ENCODE results near the gene GNG2.
A peak's percentile ranks its signal among the peaks of the same experiment; 100 is the strongest.

GNG2 gene

DNA sequence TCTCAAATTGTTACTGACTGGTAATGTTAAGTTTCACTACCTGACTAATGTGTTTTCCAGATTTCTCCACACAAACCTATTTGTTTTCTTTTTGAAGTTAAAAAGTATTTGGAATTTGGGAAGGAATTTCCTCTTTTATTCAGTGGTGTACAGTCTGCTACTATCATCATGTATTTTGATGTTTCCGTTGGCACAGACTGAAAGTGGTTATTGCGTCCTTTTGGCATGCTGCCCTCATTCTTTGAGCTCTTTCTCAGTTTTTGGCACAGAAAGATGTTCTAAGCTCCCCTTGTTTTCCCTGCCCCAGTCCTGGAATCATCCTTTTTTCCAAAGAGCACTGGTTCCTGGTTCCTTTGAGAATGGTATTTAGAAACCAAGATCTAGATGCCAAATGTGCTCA lies 97.5 kb downstream of the GNG2 start:
- TF ChIP-seq, protein P1, sequence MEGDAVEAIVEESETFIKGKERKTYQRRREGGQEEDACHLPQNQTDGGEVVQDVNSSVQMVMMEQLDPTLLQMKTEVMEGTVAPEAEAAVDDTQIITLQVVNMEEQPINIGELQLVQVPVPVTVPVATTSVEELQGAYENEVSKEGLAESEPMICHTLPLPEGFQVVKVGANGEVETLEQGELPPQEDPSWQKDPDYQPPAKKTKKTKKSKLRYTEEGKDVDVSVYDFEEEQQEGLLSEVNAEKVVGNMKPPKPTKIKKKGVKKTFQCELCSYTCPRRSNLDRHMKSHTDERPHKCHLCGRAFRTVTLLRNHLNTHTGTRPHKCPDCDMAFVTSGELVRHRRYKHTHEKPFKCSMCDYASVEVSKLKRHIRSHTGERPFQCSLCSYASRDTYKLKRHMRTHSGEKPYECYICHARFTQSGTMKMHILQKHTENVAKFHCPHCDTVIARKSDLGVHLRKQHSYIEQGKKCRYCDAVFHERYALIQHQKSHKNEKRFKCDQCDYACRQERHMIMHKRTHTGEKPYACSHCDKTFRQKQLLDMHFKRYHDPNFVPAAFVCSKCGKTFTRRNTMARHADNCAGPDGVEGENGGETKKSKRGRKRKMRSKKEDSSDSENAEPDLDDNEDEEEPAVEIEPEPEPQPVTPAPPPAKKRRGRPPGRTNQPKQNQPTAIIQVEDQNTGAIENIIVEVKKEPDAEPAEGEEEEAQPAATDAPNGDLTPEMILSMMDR (IDR thresholded peaks at IDR 0.05; ENCODE audit: low read depth, low read length): no peak
- peak; percentile 87 to 90 for DNase-seq (ENCODE audit: low read depth in 2 of 2)
- H3K4me3 ChIP-seq (replicated peaks in 1 of 2; ENCODE audit: low read depth in 2 of 2, low read length in 2 of 2): no peak overlapping the region

DNA sequence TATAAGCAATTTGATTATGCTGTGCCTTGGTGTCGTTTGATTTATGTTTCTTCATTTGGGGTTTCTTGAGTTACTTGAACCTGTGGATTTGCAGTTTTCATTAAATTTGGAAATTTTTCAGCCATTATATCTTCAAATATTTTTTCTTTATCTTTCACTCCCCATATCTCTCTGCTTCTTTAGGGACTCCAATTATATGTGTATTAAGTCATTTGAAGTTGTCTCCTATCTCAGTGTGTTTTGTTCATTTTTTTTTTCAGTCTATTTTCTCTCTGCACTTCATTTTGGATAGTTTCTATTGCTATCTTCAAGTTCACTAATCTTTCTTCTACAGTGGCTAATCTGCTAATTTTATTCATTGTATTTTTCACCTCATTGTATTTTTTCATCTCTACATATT lies 99.5 kb downstream of the GNG2 start:
- no peak for DNase-seq (ENCODE audit: low read depth in 2 of 2)
- TF ChIP-seq, protein P1 (IDR thresholded peaks at IDR 0.05; ENCODE audit: low read depth, low read length): no peak
- no peak overlapping the region for H3K4me3 ChIP-seq (replicated peaks in 1 of 2; ENCODE audit: low read depth in 2 of 2, low read length in 2 of 2)

DNA sequence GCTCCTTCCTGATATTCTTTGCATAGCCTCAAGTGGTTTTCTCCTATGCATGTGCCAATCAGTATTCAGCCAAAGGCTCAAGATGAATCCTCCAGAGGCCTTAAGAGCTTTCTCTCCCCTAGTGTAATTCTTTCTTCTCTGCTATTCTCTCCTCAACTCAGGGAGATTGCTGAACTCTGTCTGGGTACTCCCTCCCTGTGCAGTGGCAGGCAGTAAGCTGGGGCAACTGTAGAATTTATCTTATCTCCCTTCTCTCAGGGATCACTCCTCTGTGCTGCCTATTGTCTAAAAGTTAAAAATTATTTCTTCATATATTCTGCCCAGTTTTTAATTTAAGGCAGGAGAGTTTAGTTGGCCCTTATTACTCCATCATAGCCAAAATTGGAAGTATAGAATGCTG lies 100.5 kb downstream of the GNG2 start:
- TF ChIP-seq, protein P1 (IDR thresholded peaks at IDR 0.05; ENCODE audit: low read depth, low read length): no peak
- no peak for DNase-seq (ENCODE audit: low read depth in 2 of 2)
- no peak overlapping the region for H3K4me3 ChIP-seq (replicated peaks in 1 of 2; ENCODE audit: low read depth in 2 of 2, low read length in 2 of 2)

DNA sequence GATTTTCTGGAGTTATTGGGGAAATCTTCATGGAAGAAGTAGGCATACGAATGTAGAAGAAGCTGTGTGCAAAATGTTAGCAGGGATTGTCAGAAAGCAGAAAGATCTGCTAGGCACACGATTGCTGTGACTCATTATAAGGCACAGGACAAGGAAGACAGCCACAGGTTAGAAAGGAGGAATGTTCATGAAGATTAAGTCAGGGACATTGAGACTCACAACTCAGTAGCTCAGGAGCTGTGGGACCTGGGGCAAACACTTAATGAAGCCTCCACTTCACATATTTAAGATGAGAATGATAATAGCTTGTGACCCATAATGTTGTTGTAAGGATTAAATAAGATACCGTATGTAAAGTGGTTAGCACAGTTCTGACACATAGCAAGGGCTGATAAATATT lies 102.3 kb downstream of the GNG2 start:
- TF ChIP-seq, protein P1 (IDR thresholded peaks at IDR 0.05; ENCODE audit: low read depth, low read length): no peak
- DNase-seq (ENCODE audit: low read depth in 2 of 2): peak; percentile 10 to 35
- no peak overlapping the region for H3K4me3 ChIP-seq (replicated peaks in 1 of 2; ENCODE audit: low read depth in 2 of 2, low read length in 2 of 2)

DNA sequence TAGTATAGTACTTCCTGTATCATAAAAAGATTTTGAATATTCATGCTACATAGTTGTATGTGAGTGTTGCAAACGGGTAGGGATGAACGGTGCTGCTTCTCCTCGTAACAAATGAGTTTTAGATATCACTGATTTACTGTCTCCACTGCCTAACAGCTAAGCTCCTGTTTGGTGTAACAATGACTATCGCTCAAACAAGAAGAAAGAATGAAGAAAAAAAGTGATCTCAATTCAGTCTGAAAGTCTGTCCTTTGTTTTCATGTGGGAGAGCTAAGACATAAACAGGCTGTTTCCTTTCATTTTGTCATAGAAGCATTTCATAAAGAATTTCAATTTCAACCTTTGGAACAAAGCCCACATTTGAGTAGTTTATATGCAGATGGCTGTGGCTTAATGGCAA lies 102.9 kb downstream of the GNG2 start:
- TF ChIP-seq, protein P1 (IDR thresholded peaks at IDR 0.05; ENCODE audit: low read depth, low read length): no peak
- DNase-seq (ENCODE audit: low read depth in 2 of 2): peak; percentile 57 to 75
- peak overlapping the region in 1 of 2 donors; percentile 35 for H3K4me3 ChIP-seq (replicated peaks in 1 of 2; ENCODE audit: low read depth in 2 of 2, low read length in 2 of 2)

DNA sequence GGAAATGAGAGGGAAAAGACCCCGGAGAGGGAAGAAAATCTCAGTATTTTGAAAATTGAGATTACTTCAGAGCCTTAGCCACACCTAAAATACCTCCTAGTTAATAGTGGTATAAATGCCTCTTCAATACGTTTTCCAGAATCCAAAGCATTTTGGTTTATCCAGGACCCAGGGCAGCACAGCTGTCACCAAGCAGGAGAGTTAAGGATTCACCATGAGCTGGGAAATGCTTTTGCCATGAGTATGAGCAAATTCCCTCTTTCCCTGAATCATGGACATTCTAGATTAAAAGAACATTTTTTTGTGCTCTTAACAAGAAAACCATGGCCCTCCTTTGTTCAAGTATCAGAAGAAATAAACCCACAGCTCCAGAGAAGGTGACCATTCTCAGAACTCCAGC lies 107.1 kb downstream of the GNG2 start:
- TF ChIP-seq, protein P1 (IDR thresholded peaks at IDR 0.05; ENCODE audit: low read depth, low read length): no peak
- H3K4me3 ChIP-seq (replicated peaks in 1 of 2; ENCODE audit: low read depth in 2 of 2, low read length in 2 of 2): no peak overlapping the region
- DNase-seq (ENCODE audit: low read depth in 2 of 2): no peak

DNA sequence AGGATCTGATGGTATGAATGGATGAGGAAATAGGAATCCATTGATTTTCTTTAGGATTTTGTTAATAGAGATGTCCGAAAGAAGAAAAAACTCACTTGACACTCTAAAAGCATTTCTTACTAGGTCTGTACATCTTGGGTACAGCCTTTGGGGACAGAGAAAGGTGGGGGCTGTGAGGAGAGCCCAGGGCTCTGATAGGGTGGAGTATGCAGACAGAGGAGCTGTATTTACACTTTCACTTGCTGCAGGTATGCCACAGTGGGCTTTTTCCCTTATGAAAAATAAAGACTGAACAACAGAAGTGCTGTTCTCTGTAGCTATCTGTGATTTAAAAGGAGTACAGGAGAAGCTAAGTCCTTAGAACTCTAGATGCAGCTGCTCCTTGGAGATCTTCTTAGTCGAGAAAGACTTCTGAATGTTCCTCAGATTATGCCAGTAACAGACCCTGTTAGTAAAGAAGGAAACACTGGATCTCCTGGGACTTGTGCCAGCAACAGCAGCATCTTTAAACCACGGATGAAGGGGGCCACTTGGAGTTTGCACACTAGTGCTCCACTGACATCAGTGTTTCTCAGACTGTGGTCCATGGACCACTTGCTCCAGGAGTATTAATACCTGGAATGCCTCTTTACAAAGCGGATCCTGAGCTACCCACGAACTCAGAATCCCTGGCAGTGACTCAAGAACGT lies 109.6 kb downstream of the GNG2 start:
- no peak for DNase-seq (ENCODE audit: low read depth in 2 of 2)
- H3K4me3 ChIP-seq (replicated peaks in 1 of 2; ENCODE audit: low read depth in 2 of 2, low read length in 2 of 2): no peak overlapping the region
- TF ChIP-seq, protein P1 (IDR thresholded peaks at IDR 0.05; ENCODE audit: low read depth, low read length): no peak

Measured in cardiac fibroblast (primary cell).